ENCODE measurements around the gene NAA35. TPM values are rescaled to one million over a fixed set of nuclear protein-coding genes. Genes with fewer than 3 reads are reported as not detected.

The NAA35 gene
- total and polyA plus RNA-seq, 2 of the 8 experiments (the other 6 are each of a cell fraction or from before 2014, with no cell fraction given) = 12.9 to 35.2 TPM

- TF ChIP-seq HDAC6 (IDR thresholded peaks at IDR 0.05; ENCODE audit: low read depth, low read length) = no peak
- TF ChIP-seq SP2 (IDR thresholded peaks at IDR 0.05; ENCODE audit: low read length) = no peak
- no peak for TF ChIP-seq BACH1 (IDR thresholded peaks at IDR 0.05; ENCODE audit: low read length)
- no peak for TF ChIP-seq CHD2 (IDR thresholded peaks at IDR 0.05; ENCODE audit: low read length)
- no peak for TF ChIP-seq CEBPB (IDR thresholded peaks at IDR 0.05; ENCODE audit: low read depth, low read length)
- TF ChIP-seq POLR2A (IDR thresholded peaks at IDR 0.05; ENCODE audit: control extremely low read depth in 1 of 2, low read depth in 2 of 2, low read length in 2 of 2) = no peak
These were observed 26.8 kb upstream of the NAA35 start (continued) for GRCh38 chr9:85914108-85914507.
